Choroid plexus epithelial cell (primary cell): ENCODE data around the gene TTL.
"Not testable (repeated sequence)": the region's sequence is repeated elsewhere in the genome, so short reads cannot be mapped to it uniquely, and the experiment has no call there.

Experiments
- DNase-seq: peaks from one replicate; pipeline ENCODE4 v3.0.0-alpha.2; 2010; ENCODE audit warnings: low read depth
- H3K4me3 ChIP-seq: 2 replicates; pipeline ENCODE4 v1.5.1; 2011; ENCODE audit warnings: low read depth, mild to moderate bottlenecking, control low read depth, low read length, moderate library complexity
- CTCF ChIP-seq: conservative IDR thresholded peaks from 2 replicates; pipeline ENCODE4 v1.5.1; 2011; ENCODE audit warnings: low read depth, mild to moderate bottlenecking, control low read depth, inconsistent platforms, low read length, moderate library complexity

Gene TTL

GRCh38 chr2:112534826-112535225, 52.9 kb downstream of the TTL start:
- H3K4me3 ChIP-seq: no peak overlapping the region
- TF ChIP-seq CTCF: no peak
- DNase-seq: no peak

- not testable (repeated sequence) for DNase-seq, H3K4me3 ChIP-seq
Observed at GRCh38 chr2:112536665-112537064, 54.7 kb downstream of the TTL start.

GRCh38 chr2:112539306-112539705, 57.4 kb downstream of the TTL start:
- H3K4me3 ChIP-seq: no peak overlapping the region
- no peak for TF ChIP-seq CTCF
- DNase-seq: no peak

GRCh38 chr2:112540906-112541305, 59.0 kb downstream of the TTL start:
- no peak overlapping the region for H3K4me3 ChIP-seq
- no peak for TF ChIP-seq CTCF
- DNase-seq: no peak

- no peak for TF ChIP-seq CTCF
Observed at GRCh38 chr2:112541315-112542122, 59.6 kb downstream of the TTL start.

GRCh38 chr2:112542123-112542983, 60.4 kb downstream of the TTL start, which contains the start of gene POLR1B:
POLR1B (plus strand) TSS chr2:112542465; CDS start chr2:112542495, 30 bp downstream.
- no peak for TF ChIP-seq CTCF
- DNase-seq: peak; percentile 80
- H3K4me3 ChIP-seq: peak within 1 kb of the TSS; percentile 96

More at GRCh38 chr2:112541315-112542122, 59.6 kb downstream of the TTL start:
- peak overlapping the region; percentile 96 for H3K4me3 ChIP-seq
- peak; percentile 63 for DNase-seq

GRCh38 chr2:112542984-112543661, 61.2 kb downstream of the TTL start:
- peak overlapping the region; percentile 96 for H3K4me3 ChIP-seq
- TF ChIP-seq CTCF: peak; percentile 22
- DNase-seq: peak; percentile 14
